HG03442 (cell line): Measurements from ENCODE around the gene OVOL3.

Source experiments
- ATAC-seq: cut with Tn5 transposase; IDR thresholded peaks from one replicate; pipeline ENCODE4 v1.9.1; 2021; ENCODE audit warnings: mild to moderate bottlenecking, moderate library complexity; ENCODE audit not compliant: unreplicated experiment

Gene OVOL3

DNA sequence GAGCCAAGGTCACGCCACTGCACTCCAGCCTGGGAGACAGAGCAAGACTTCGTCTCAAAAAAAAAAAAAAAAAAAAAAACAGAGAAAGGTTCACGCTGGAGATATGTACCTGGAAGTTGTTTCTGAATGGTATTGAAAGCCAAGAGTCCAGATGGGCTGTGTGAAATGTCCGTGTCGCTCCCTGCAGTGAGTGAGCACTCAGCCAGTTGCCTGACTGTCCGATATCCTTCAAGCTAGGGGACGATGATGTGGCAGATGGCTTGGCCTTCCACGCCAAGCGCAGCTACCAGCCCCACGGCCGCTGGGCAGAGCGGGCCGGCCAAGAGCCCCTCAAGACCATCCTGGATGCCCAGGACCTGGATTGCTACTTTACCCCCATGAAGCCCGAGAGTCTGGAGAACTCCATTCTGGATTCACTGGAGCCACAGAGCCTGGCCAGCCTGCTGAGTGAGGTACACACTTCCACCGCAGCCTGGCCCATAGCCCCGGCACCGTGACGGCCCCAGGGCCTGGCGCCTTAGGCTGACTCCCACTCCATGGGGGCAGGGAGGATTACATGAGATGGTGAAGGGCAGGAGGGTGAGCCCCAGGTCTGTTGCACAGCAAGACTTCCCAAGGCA lies 11.7 kb upstream of the OVOL3 start:
- no peak for ATAC-seq

DNA sequence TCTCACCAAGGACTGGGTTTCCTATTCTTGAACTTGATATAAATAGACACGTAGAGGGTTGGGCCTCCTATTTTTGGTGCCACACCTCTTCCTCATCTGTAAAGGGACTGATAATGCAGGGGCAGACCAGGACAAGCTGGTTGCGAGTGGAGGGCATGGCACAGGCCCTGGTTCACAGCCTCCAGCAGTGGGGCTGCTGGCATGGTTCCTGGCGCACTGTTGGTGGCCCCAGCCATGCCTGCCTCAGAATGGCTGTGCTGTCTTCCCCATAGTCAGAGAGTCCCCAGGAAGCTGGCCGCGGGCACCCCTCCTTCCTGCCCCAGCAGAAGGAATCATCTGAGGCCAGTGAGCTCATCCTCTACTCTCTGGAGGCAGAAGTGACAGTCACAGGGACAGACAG lies 10.5 kb upstream of the OVOL3 start:
- no peak for ATAC-seq

DNA sequence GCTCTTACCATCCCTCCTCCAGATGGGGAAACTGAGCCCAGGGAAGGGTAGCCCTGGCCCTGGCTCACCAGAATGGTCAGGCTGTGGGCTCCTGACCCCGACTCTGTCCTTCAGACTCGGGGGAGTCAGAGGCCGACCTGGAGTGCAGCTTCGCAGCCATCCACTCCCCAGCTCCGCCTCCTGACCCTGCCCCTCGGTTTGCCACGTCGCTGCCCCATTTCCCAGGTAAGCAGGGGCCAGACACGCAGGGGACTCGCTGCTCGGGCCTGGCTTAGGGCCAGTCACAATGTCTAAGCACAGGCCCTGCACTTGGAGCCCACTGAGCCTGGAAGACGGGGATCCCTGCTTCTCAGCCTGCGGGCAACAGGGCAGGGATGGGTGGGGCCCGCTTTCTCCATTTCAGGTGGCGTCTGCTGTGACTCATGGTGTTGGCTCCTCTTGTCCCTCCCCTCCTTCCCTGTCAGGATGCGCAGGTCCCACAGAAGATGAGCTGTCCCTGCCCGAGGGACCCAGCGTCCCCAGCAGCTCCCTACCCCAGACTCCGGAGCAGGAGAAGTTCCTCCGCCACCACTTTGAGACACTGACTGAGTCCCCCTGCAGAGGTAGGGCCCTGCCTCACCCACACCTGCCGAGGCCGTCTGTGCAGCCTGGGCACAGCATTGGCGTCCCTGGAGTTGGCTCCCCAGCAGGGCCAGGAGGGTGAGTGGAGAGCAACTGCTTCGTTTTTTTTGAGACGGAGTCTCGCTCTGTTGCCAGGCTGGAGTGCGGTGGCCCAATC lies 9.2 kb upstream of the OVOL3 start:
- ATAC-seq = no peak

DNA sequence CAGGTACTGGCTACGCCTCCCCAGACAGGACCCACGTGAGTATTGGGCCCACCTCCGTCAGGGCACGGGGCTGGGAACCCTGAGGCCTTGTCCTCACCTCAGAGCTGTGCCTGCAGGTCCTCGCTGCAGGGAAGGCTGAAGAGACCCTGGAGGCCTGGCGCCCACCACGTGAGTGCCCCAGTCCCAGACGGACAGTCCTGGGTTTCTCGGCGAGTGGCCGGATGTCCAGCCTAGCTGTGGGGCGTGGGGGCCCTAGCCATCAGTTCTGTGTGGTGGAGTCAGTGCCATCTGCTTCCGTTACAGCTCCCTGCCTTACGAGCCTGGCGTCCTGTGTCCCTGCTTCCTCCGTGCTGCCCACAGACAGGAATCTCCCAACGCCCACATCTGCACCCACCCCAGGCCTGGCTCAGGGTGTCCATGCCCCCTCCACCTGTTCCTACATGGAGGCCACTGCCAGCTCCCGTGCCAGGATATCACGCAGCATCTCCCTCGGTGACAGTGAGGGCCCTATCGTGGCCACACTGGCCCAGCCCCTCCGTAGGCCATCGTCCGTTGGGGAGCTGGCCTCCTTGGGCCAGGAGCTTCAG lies 7.8 kb upstream of the OVOL3 start:
- no peak for ATAC-seq

DNA sequence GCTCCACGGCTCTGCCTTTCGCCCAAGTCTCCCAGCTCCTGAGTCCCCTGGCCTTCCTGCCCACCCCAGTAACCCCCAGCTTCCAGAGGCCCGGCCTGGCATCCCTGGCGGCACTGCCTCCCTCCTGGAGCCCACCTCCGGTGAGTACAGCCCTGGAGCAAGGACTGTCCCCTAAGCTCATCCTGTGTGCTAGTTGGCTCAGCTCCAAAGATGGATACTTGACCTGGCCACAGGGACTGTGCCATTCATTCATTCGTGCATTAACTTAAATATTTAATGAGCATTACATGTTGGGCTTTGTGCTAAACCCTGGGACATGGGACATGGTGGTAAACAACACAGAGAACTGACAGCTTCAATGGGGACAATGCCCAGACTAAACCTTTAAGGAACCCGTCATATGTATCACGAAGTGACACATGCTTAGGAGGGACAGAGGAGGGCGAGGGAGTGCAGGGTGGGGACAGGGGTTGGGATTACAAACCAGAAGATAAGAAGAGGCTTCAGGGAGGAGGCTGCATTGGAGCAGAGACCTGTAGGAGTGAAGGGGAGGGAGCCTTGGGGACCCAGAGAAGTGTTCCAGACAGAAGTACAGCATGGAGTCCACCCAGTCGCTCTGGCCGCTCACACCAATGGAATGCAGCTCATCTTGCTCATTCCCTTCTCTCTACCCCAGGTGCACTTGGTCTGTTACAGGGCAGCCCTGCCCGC lies 6.9 kb upstream of the OVOL3 start:
- no peak for ATAC-seq

DNA sequence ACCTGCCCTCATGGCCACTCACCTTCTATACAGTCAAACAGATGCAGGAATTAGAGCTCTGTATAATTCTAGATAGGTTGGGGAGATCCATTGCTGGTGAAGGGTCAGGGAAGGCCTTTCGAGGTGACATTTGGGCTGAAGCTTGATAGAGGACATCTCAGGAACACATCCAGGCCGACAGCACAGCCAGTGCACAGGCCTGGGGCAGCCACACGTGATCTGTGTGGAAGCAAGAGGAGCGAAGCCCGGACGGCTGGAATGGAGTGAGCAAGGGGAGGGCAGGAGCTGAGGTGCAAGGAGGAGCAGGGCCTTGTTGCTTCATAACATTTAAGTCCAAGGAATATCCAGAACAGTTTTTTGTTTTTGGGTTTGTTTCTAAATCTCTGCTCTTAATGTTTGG lies 4.5 kb upstream of the OVOL3 start:
- ATAC-seq = no peak

DNA sequence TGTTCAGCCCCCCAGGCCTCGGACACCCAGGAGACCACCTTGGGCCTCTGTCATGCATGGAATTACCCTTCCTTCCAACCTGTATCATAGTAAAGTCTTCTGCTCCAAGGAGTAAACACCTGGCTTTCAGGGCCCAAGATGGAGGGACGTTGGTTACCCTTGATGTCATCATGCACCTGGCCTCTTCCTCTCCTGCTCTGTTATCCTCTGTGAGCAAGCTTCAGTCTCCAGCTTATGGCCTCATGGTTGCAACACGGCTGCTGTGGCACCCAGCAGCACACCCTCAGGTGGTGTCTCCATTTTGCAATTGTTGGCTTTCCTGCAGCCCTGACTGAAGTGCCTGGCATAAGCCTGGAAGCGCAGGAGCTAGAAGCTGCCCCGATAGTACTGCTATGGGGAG lies 4.0 kb upstream of the OVOL3 start:
- no peak for ATAC-seq

DNA sequence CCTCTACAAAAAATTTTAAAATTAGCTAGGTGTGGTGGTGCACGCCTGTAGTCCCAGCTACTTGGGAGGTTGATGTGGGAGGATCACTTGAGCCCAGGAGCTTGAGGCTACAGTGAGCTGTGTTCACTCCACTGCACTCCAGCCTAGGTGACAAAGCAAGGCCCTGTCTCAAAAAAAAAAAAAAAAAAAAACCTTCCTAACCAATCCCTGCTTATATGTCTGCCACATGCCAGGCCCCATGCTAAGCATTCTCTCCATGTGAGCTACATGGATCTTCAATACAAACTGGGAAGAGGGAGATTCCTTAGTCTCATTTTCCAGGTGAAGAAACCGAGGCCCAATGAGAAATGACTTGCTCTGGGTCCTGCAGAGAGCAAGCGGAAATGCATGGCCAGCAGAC lies 2.3 kb upstream of the OVOL3 start:
- ATAC-seq = no peak

DNA sequence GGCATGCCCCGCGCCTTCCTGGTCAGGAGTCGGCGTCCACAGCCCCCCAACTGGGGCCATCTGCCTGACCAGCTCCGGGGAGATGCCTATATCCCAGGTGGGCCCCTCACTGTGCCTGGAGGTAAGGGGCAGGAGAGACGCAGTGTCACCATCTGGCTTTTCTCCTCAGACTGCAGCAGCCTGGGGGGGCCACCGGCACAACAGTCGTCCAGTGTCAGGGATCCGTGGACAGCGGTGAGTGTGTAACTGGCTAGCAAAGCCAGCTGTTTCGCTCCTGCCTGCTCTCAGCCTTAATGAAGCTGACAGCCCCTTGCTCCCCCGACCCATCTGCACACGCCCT lies 227 bp downstream of the OVOL3 start:
- no peak for ATAC-seq

DNA sequence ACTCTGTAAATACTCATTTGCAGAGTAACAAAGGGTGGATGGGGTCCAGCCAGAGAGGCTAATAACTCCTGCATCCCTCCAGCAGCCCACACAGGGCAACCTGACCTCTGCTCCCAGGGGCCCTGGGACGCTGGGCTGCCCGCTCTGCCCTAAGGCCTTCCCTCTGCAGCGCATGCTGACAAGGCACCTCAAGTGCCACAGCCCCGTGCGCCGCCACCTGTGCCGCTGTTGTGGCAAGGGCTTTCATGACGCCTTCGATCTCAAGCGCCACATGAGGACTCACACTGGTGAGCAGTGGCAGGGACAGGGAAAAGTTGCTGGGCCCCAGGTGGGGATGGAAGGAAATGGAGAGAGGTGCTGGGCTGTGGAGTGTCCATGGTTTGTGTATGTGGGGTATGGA lies 1.7 kb downstream of the OVOL3 start:
- no peak for ATAC-seq

DNA sequence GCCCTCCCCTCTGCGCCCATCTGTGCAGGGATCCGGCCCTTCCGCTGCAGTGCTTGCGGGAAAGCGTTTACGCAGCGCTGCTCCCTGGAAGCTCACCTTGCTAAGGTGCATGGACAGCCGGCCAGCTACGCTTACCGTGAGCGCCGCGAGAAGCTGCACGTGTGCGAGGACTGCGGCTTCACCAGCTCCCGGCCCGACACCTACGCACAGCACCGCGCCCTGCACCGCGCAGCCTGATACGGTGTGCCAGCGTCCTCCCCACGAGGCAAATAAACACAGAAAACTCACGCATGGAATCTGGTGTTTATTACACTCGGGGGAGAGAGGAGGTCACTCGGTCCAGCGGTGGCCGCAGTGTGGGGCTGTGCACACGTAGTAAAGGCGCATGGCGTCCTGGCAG lies 2.5 kb downstream of the OVOL3 start:
- no peak for ATAC-seq

DNA sequence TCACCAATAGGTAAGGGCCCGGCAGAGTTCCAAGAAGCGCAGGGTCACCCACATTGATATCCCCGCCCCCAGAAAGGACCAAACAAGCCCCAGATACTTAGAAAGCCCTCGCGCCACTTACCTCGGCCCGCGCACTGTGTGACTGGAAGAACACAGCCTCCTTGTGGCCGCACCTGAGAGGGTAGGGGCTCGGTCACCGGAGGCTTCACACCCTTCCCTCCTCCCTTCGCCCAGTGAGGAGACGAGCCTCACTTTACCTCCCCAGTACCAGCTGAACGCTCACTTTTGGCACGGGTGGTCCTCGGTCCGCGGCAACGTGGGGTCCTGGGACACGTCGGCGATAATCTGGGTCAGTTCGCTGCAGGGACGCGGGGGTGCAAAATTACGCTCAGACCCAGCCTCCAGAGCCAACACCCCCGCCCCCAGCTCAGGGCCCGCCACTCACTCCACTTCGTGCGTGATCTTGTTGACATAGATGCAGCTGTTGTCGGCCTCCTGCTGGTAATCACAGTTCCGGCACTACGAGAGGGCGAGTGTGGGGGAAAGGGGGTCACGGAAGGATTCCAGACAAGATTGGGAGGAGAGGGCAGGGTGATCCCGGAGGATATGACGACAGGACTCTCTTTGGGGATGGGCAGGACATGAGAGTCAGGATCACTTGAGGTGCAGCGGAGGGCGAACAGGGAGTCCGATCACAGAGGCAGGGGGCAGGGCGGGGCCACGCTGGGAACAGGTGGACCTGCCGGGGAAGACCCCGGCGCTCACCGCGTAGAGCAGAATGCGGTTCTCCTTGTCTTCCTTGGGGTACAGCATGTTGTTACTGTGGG lies 3.2 kb downstream of the OVOL3 start:
- no peak for ATAC-seq

DNA sequence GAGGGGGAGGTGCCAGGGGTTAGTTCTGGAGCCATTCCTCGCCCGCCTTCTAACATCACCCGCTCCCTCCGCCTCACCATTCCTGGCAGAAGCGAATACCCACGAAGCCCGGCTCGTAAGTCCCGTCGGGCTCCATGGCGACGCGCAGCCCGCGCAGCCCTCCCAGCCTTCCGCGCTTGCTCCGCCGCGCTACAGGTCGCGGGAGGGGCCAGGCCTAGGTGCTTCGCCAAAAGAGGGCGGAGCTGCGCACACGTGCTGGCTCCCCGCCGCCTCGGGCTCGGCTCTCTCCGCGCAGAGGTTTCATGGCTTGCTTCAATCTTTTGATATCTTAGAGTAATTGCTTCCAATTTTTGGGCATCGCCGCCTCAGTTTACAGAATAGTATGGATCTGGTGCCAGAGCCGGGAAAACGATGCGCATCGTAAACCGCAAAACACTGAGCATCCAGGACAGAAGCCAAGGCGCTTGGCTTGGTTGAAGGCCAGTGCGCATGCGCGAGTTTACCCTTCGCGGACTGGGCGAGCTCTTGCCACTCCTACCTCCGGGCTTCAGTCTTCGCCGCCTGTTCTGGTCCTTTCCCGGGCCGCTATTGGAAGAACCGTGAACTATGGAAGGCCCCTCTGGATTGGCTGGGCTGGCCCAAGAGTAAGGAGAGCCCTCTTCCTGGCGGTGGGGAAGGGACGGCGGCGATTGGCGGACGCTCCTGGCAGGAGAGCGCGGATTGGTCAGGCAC lies 3.9 kb downstream of the OVOL3 start, which contains the start of gene POLR2I:
Gene POLR2I, minus strand, starts transcription at position 155 of the 732 bp plus-strand sequence. Its CDS starts 19 bp downstream, at position 136.
- peak; percentile 86 for ATAC-seq

DNA sequence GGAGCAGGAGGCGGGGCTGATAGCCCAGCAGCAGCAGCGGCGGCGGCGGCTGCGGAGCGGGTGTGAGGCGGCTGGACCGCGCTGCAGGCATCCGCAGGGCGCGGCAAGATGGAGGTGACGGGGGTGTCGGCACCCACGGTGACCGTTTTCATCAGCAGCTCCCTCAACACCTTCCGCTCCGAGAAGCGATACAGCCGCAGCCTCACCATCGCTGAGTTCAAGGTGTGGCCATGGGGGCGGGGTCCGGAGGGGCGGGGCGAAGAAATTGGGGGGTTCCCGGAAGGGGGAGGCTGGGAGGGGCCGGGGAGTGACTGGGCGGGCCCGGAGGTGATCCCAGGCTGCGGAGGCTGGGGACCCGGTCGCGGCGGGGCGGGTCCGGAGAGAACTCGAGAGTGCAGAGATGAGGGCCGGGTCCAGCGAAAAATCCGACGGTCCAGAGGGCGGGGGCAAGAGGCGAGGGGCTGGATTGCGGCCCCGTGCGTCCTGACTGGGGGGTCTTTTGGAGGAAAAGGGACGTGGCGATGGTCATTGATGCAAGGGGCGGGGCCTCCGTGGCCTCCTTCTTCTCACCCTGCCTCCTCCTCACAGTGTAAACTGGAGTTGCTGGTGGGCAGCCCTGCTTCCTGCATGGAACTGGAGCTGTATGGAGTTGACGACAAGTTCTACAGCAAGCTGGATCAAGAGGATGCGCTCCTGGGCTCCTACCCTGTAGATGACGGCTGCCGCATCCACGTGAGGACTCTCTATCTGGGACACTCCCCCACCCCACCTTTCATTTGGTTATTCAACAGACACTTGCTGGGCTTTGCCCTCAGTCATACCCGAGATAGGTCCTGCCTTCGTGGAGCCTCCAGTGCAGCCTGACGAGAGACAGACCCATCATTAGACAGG lies 4.8 kb downstream of the OVOL3 start, which contains the start of gene TBCB:
Gene TBCB, plus strand, starts transcription at position 16 of the 891 bp plus-strand sequence. Its CDS starts 93 bp downstream, at position 109.
- ATAC-seq = peak; percentile 3

DNA sequence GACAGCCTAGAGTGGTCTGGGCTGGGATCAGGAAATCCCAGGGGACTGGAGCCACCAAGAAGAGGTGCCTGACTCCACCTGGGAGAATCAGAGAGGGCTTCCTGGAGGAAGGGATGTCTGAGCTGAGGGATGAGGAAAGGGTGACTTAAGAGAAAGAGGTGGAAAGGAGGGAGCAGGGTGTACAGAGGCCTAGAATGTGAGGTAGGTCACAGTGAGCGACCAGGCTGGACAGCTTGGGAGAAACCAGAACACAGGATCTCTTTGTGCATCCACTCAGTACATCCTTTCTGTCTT lies 5.3 kb downstream of the OVOL3 start:
- no peak for ATAC-seq

DNA sequence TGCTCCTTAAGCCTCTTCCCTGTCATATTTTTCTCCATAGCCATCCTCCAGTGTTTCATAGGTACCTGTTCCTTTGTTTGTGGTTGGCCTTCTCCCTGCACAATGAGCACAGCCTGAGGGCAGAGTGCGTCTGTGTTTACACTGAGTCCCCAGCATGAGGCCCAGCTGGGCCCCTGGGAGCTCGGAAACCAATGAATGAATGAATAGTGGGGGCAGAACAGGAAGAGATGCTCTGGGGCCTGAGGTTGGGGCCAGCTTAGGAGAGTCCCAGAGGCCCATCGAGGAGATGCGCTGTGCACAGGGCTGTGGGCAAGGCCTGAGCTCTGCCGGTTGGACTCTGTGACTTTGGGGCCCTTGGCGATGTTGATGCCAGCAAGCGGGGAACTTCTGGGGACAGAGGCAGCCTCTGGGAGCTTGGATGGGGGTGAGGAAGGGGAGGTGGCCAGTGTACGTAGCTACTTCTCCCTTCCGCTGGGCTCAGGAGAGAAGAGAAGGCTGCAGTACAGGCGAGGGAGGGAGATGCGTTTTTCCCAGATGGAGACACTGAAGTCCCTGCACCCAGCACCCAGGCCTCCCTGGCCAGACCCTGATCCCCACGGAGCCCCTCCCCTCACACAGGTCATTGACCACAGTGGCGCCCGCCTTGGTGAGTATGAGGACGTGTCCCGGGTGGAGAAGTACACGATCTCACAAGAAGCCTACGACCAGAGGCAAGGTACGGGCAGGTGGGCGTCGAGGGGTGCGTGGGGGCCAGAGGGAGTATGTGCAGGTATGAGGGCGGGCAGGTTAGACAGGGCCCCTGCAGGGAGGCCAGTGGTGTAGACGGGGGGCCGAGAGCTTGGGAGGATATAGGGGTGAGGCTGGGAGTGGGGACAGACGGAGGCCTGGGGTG lies 9.4 kb downstream of the OVOL3 start:
- ATAC-seq = no peak

DNA sequence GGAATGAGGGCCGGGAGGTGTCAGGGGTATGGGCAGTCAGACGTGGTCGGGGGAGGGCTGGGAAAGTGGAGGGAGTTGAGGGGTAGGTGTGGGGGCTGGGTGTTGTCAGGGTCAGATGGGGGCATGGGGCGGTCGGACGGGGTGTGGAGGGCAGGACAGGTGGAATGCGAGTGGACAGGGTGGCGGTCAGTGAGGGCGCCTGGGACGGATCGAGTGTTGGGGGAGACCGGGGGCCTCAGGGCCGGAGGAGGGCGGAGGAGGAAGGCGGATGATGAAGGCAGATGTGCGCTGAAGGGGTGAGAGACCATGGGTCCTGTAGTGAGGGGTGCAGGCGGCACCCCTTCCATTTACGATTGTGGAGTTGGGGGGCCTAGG lies 10.0 kb downstream of the OVOL3 start:
- ATAC-seq = no peak

DNA sequence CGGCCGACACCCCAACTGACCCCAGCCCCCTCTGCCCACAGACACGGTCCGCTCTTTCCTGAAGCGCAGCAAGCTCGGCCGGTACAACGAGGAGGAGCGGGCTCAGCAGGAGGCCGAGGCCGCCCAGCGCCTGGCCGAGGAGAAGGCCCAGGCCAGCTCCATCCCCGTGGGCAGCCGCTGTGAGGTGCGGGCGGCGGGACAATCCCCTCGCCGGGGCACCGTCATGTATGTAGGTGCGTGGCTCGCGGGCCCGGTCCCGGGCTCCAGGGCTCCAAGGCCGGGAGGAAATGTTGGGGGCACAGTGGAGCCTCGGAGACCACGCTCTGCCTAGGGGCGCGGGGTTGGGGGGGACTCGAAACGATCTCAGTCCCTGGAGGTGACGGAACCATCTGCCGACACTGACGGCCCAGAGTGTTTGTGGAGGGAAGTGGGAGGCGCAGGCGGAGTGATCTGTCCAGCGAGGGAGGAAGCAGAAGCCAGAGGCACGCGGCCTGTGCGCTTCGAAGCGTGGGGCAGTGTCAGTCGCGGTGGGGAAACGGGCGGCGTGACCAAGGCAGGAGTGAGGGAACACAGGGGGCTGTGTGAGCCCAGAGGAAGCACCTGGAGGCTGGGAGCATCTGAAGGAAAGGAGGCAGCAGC lies 10.7 kb downstream of the OVOL3 start:
- ATAC-seq = no peak
